ENCODE measurements around the gene CHP2.
"Not testable (repeated sequence)": the region's sequence is repeated elsewhere in the genome, so short reads cannot be mapped to it uniquely, and the experiment has no call there.

DNA sequence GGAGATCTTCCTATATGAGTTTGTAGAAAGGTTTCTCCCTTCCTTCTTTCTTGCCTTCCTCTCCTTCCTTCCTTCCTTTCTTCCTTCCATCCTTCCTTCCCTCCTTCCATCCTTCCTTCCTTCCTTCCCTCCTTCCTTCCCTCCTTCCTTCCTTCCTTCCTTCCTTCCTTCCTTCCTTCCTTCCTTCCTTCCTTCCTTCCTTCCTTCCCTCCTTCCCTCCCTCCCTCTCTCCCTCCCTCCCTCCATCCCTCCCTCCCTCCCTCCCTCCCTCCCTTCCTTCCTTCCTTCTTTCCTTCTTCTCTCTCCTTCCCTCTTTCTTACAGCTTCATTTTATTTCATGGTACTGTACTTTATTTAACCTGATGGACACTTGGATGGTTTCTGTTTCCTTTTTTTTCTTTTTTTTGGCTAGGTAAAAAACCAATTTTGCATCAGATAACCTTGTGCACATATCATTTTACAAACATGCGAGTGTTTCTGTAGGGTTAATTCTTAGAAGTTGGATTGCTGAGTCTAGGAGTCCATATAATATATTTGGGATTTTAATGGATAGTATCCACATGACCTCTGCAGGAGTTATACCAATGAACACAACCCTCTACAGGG, 17.3 kb upstream of the CHP2 start:
- TF ChIP-seq, protein P1, sequence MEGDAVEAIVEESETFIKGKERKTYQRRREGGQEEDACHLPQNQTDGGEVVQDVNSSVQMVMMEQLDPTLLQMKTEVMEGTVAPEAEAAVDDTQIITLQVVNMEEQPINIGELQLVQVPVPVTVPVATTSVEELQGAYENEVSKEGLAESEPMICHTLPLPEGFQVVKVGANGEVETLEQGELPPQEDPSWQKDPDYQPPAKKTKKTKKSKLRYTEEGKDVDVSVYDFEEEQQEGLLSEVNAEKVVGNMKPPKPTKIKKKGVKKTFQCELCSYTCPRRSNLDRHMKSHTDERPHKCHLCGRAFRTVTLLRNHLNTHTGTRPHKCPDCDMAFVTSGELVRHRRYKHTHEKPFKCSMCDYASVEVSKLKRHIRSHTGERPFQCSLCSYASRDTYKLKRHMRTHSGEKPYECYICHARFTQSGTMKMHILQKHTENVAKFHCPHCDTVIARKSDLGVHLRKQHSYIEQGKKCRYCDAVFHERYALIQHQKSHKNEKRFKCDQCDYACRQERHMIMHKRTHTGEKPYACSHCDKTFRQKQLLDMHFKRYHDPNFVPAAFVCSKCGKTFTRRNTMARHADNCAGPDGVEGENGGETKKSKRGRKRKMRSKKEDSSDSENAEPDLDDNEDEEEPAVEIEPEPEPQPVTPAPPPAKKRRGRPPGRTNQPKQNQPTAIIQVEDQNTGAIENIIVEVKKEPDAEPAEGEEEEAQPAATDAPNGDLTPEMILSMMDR (IDR thresholded peaks at IDR 0.05) = not testable (repeated sequence)
- TF ChIP-seq POLR2A (IDR thresholded peaks at IDR 0.05; ENCODE audit: low read depth); EP300 (IDR thresholded peaks at IDR 0.05): not testable (repeated sequence)

All from esophagus muscularis mucosa (tissue), 4 donors.